ENCODE measurements around the gene KIAA1958. TPM values are rescaled to one million over a fixed set of nuclear protein-coding genes. Genes with fewer than 3 reads are reported as not detected.

Gene KIAA1958
- polyA plus RNA-seq, 5 donors = 7.4 to 14.9 (median 12.9) TPM

DNA sequence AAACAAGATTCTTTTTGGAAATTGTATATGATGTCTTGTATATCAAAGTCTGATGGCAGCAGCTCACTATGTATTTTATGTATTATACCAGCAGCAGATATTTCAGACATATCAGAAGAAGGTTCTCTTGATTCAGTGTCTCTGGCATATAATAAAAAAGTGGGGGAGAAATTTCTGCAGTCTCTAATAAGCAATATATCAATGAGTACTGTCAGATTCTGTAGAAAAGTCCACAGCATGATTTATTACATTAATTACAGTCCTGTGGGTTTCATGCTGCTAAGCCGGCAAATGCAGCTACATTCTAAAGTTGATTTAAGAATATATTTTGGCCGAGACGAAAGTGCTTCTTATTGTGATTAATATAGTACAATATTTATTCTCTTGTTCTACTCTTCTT is 113.1 kb downstream of the KIAA1958 start:
- no peak for DNase-seq

- DNase-seq = no peak
Observed at GRCh38 chr9:112601636-112602035, 115.0 kb downstream of the KIAA1958 start.

- DNase-seq = no peak
Observed at GRCh38 chr9:112604790-112605189, 118.2 kb downstream of the KIAA1958 start.

DNA sequence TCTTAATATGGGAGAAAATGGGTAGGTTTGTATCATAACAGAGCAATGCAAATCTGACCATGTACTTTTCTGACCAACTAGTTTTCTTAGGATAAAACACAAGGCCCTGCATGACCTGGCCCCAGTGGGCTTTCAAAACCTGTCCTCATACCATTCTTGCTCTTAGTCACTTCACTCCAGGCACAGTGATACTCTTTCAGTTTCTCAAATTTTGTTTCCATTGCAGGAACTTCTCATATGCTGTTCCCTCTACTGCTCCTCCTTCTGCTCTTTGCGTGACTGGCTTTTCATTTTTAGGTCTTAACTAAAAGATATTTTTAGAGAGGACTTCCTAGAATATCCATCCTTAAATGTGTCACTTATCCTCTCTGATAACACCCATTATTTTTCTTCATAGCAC is 118.9 kb downstream of the KIAA1958 start:
- no peak for DNase-seq

DNA sequence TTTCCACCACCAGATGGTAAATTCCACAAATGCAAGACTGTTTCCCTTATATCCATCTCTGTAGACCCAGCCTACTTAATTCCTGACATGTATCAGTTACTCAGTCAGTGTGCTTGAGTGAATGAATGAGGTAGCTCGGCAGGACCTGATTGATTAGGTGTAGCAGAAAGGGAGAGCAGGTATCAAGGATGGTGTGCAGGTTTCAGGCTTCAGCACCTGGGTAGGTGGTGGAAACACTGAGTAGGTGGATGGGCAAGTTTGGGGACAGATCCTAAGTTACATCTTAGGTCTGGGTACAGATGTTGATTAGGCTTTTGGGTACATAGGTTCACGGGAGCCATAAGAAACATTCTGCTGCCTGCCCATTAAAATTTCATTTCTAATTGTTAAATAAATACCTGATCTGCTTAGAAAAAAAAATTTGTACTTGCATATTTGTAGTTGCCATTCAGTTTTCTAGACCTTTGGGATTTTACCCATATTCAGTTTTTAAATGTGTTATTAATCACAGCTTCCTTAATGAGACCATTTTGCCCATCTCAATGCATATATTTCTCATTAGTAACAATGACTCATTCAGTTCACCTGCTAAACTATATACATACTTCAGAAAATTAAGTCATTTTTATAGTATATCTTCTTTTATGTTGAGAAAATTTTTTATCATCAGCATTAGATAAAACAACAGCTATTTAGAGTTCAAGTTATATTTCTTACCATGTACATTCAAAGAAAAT is 119.5 kb downstream of the KIAA1958 start:
- DNase-seq = no peak

DNA sequence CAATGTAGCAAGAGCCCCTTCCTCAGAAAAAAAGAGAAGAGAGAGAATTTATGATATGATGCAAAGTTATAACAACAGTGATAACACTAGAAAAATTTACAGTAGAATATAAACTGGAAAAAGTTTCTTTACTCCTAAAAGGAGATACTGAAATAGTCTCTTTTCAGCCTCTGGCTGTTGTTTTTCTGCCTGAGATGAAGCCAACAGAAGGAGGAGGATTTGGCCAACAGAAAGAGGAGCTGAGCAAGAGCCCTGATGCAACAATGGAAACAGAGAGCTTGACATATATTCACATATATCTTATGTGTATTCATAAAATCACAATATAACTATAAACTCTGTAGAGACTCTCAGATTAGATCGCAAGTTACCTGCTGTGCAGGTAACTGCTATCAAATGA is 122.2 kb downstream of the KIAA1958 start:
- no peak for DNase-seq

DNA sequence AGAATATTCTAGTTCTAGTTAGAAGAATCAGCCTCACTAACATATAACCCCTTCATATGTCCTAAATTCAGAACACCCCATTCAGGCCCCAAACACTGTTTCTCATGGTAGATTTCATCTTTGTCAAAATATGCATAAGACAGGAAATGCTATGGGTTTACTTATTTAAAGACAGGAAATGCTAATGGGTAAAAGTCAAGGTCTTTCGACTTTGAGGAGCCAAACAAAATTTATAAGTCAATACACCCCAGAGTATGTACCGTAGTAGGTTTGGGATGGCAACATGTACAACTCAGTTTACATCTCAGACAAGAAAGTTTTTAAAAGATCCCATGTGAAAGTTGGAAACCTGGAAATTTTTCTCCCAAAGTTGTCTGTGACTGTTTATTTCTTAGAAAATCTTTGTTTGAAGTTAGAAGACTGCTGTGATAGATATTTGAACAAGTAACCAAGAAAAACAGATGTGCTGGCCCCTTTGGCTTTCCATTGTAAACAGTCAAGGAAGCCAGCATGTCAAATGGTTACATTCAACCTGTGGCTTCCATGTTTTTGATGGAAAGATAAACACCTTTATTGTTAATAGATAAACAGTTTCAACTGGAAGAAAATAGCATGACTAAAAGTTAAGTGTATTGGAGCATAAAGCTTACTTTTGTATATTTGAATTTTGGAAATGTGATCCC is 129.1 kb downstream of the KIAA1958 start:
- no peak for DNase-seq

- DNase-seq = peak; percentile 28 to 46
Observed at GRCh38 chr9:112617371-112617770, 130.7 kb downstream of the KIAA1958 start.

DNA sequence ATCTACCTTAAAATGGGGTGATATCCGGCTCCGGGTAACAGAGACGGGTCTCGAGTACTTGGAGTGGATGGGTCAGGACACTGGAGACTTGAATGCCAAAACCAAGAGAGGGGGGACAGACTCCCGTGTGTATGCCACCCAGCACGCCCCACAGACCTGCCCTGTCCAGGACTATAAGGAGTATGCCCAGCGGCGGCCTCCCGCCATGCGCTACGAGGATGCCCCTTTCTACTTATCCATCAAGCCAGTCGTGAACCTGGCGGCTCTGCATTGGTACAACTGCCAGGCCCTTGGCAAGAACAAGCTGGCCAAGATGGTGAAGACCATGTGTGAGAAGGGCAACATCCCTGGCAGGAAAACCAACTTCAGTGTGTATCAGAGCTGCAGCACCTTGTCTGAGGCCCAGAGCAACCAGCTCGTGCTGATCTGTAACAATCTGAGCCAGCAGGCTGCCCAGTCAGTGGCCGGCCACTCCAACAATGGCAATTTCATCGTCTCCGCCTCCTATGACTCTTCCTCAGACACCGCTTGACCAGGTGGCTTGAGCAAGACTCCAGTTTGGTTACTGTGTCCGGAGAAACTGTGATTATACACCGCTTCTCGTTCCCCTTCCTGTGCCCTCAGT is 131.9 kb downstream of the KIAA1958 start:
- no peak for DNase-seq

GRCh38 chr9:112620388-112620787 is 133.8 kb downstream of the KIAA1958 start:
- no peak for DNase-seq

DNA sequence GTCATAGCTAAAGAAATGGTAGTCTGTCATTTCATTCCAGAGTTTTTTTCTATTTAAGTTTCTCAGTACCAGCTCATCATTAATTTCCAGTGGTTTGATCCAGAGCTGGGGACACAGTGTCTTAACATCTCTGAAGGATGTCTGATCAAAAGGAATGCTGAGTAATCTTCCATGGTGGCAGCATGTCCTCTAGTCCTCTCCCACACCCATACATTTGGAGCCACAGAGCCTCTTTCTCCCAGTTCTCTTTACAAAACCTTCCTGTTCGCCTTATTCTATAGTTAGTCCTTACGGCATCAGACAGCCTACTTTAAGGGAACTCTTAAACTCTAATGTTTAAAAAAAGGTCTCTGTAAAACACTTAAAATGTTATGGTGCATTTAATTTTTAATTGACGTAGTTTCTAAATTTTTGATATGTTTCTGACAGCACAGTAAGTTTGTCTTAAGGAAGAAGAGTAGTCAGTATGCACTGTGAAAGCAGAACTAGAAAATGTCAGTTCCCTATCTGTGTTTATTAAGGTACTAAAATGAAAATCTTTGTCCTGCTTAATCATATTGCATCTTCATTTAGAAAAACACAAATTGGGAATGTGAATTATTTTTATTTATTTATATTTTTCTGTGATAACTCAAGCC is 134.5 kb downstream of the KIAA1958 start:
- DNase-seq = no peak

GRCh38 chr9:112623198-112623597 is 136.6 kb downstream of the KIAA1958 start:
- no peak for DNase-seq

DNA sequence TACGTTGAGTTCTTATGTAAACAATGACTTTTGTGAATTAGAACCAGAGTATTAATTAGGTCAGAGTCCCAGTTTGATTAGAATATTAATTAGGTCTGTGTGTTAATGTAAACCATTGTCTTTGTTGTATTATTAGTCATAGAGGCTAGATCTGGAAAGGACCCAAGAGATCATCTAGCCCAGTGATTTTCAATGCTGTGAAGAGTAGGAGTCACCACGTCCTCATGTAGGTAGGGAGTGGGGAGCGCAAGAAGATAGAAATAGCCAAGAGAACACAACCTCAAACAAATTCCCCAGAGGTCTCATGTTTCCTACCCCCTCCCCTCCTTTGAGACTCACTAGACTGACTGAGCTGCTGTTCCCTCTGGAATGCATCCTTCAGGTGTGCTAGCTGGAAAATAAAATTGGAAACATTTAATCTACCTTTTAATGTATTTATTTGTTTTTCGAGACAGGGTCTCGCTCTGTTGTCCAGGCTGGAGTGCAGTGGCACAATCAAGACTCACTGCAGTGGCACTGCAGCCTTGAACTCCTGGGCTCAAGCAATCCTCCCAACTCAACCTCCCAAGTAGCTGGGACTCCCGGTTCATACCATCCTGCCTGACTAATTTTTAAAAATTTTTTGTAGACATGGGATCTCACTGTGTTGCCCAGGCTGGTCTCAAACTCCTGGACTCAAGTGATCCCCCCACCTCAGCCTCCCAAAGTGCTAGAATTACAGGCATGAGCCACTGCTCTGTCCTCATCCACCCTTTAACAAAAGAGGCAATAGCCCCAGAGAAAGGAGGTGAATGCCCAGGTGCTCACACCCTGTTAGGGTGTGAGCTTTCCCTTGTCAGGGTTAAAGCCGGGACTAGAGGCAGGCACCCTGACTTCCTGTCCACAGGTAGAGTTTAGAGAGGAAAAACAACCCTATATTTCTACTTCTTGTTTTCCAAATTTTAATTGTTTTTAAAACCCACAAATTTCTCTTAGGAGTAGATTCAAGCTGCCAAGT is 138.4 kb downstream of the KIAA1958 start:
- no peak for DNase-seq

GRCh38 chr9:112629671-112630485 is 143.3 kb downstream of the KIAA1958 start:
- DNase-seq = no peak

DNA sequence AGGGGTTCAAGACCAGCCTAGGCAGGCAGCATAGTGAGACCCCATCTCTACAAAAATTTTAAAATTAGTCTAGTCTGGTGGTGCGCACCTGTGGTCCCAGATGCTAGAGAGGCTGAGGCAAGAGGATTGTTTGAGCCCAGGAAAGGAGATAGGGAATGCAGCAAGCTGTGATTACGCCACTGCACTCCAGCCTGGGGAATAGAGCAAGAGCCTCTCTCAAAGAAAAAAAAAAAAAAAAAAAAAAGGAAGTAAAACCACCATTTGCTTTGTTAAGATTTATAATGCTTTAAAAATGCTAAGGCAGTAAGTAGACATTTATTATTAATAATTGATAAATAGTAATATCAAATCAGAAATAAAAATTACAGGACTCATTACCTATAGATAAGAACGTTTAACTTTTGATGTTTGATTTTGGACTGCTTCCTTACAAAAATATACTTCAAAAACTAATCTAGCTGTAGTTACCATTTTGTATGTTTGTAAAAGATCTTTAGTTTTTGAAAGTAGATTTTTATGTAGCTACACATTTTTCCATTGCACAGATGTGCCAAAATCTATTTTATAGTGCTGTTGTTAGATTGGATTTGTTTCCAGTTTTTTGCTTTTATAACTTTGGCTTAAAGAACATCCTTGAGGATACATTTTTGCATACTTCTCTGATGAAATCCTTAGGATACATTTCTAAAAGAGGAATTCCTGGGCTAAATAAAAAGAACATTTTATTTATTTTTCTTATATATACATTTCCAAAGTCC is 144.9 kb downstream of the KIAA1958 start:
- DNase-seq = no peak

DNA sequence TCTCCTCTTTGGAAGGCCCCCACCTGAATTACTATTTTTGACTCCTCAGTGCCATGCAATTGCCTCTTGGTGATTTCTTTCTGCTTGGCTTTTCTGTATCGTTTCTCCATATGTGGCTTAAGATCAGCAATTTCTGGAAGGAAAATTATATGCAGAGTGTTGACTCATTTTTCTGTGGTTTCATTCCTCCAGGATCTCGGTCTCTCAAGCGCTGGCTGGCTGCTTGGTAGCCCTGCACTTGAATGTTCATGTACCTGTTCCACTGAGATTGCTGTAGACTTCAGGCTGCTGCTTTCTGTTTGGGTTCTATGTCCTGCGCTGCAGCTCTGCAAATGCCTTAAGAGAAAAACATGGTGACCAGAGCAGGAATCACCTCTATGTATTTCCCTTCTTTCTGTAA is 153.7 kb downstream of the KIAA1958 start:
- no peak for DNase-seq

DNA sequence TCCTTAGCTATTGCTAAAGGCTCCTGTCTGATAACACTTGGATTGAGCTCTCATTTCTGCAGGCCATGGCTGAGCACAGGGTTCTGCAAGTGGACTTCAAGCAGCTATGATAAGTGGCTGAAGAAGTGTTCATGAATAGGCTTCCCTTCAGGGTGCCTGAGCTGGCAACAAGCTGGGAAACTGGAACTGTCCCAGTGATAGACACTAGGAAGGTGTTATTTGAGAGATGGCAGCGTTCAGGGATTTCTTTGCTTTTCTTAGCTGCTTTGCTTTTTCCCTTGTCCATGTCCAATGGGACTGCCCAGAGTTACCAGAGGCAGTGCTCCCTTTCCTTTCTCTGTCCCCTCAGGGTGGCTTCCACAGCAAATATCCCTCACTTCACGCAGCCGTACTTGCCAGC is 155.5 kb downstream of the KIAA1958 start:
- no peak for DNase-seq

DNA sequence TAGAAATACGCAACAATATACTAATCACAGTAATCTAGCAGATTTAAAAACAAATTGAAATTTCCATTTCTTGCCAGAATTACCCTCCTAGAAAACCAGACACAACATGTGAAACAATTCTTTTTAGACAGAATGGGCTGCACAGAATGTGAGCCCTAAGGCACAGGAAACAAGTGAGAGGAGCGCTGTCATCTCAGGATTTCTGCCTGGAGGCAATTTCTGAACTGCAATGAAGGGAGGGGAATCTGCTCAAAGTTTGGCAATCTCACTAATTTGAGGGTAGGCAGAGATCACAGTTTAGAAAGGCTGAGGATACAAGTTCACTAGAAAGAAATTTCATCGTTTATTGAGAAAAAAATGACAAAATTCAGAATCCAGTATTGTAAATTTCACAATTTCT is 161.0 kb downstream of the KIAA1958 start:
- no peak for DNase-seq

DNA sequence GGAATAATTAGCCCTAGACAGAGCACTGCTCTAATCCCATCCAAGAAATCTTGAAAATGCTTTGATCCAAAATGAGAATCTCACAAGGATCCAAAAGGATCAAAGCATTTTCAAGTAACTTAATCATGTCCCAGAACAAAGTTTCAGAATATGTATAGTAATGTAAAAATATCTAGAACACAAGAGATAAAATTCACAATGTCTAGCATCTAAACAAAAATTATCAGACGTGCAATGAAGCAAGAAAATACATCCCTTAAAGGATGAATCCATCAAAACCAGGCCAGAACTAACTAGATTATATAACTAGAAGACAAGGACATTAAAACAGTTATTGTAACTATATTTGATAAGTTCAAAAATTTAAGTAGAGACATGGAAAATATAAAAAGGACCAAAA is 162.0 kb downstream of the KIAA1958 start:
- DNase-seq = no peak

- DNase-seq = no peak
Observed at GRCh38 chr9:112654282-112654681, 167.7 kb downstream of the KIAA1958 start.
